CD4-positive, alpha-beta memory T cell (primary cell): ENCODE results near the gene CEP63. TPM values are rescaled to one million over a fixed set of nuclear protein-coding genes. Genes with fewer than 3 reads are reported as not detected.

ENCODE experiments used
- CTCF ChIA-PET: fragments of 350-600 bp; sonication (Branson Sonifier 250); formaldehyde crosslinking; loops from one replicate; lab custom pipeline; 2021; ENCODE audit warnings: inconsistent platforms; ENCODE audit not compliant: partially characterized antibody; lab: Charles Lee
- POLR2A ChIA-PET: fragments of 350-600 bp; sonication (Branson Sonifier 250); formaldehyde crosslinking; loops from one replicate; lab custom pipeline; 2021; ENCODE audit not compliant: partially characterized antibody; lab: Charles Lee
- DNase-seq, 5 donors: peaks; one replicate each; pipeline versions ENCODE4 v3.0.0 to v3.0.0-alpha.2; 2020 to 2022; ENCODE audit warnings: mixed read lengths in 1 of 5
- H3K27ac ChIP-seq: one replicate; pipeline ENCODE4 v1.7.0; 2013; ENCODE audit warnings: low read depth, low read length
- H3K27me3 ChIP-seq: 2 replicates; pipeline ENCODE4 v1.7.0; 2013; ENCODE audit warnings: mild to moderate bottlenecking, low read length, moderate library complexity; ENCODE audit not compliant: insufficient read depth
- H3K36me3 ChIP-seq: 2 replicates; pipeline ENCODE4 v1.7.0; 2013; ENCODE audit warnings: mild to moderate bottlenecking, low read length, moderate library complexity; ENCODE audit not compliant: insufficient read depth
- H3K4me1 ChIP-seq: 2 replicates; pipeline ENCODE4 v1.7.0; 2013; ENCODE audit warnings: mild to moderate bottlenecking, low read length, moderate library complexity; ENCODE audit not compliant: insufficient read depth
- H3K4me3 ChIP-seq, 2 donors: one replicate each; pipeline ENCODE4 v1.7.0; 2013; ENCODE audit warnings: low read length in 2 of 2, mild to moderate bottlenecking in 1 of 2
- H3K9me3 ChIP-seq, 2 donors: one replicate each; pipeline ENCODE4 v1.7.0; 2013; ENCODE audit warnings: low read length in 2 of 2, control low read depth in 1 of 2; ENCODE audit not compliant: control insufficient read depth in 1 of 2
- H3K27ac Mint-ChIP-seq, 7 donors: one replicate each; pipeline ENCODE4 v1.8.0; 2020 to 2021; ENCODE audit warnings: mixed read lengths in 7 of 7, mild to moderate bottlenecking in 6 of 7, inconsistent platforms in 3 of 7, moderate library complexity in 3 of 7
- H3K27me3 Mint-ChIP-seq, 2 donors: one replicate each; pipeline ENCODE4 v1.8.0; 2020 to 2021; ENCODE audit warnings: mixed read lengths in 2 of 2
- H3K36me3 Mint-ChIP-seq, 2 donors: one replicate each; pipeline ENCODE4 v1.8.0; 2020 to 2021; ENCODE audit warnings: mixed read lengths in 2 of 2, inconsistent platforms in 1 of 2, mild to moderate bottlenecking in 1 of 2
- H3K4me1 Mint-ChIP-seq, 4 donors: one replicate each; pipeline ENCODE4 v1.8.0; 2020 to 2021; ENCODE audit warnings: mixed read lengths in 4 of 4, mild to moderate bottlenecking in 1 of 4
- H3K4me3 Mint-ChIP-seq, 8 donors: one replicate each; pipeline ENCODE4 v1.8.0; 2020 to 2021; ENCODE audit warnings: mixed read lengths in 8 of 8, mild to moderate bottlenecking in 7 of 8, moderate library complexity in 6 of 8, inconsistent platforms in 3 of 8
- H3K9me3 Mint-ChIP-seq, 8 donors: one replicate each; pipeline ENCODE4 v1.8.0; 2020 to 2021; ENCODE audit warnings: mixed read lengths in 8 of 8, mild to moderate bottlenecking in 5 of 8, inconsistent platforms in 3 of 8, moderate library complexity in 1 of 8
- intact Hi-C: fragments of 100-400 bp; cut with micrococcal nuclease; formaldehyde crosslinking; loops from one replicate; pipeline ENCODE4 v1.15.1; 2023
- polyA plus RNA-seq, 2 donors: library from polyadenylated mRNA; unstranded; fragments of 300-500 nt; fragmentation: Illumina TruSeq; gene quantifications; one replicate each; pipeline ENCODE4 v1.2.3, GENCODE V29; 2021
- total RNA-seq, 2 experiments: library from RNA; stranded (reverse); gene quantifications; one replicate each; pipeline ENCODE4 v1.2.3, GENCODE V29; 2021

Gene CEP63
- total and polyA plus RNA-seq, 4 experiments from 2014 or later: 12.8 to 40.1 (median 25.6) TPM

GRCh38 chr3:134623615-134624245 lies 137.9 kb downstream of the CEP63 start:
- Mint-ChIP-seq H3K36me3 (no peaks in the 10 kb centered on the region), H3K4me1 (peaks cover 0 to 1% (median 0%) of the 10 kb centered on the region in 4 donors), H3K4me3 (no peak overlapping the region), H3K27me3 (peaks cover 0 to 5% of the 10 kb centered on the region in 2 donors), H3K27ac (no peak overlapping the region), H3K9me3 (peaks cover 0 to 5% (median under 1%) of the 10 kb centered on the region in 8 donors)
- H3K27ac ChIP-seq: no peak overlapping the region
- DNase-seq: no peak
- CTCF ChIA-PET: no interaction called here
- H3K36me3 ChIP-seq: no peaks in the 10 kb centered on the region
- POLR2A ChIA-PET: no interaction called here
- intact Hi-C loops: no loop called here
- no peaks in the 10 kb centered on the region for H3K9me3 ChIP-seq
- no peaks in the 10 kb centered on the region for H3K27me3 ChIP-seq
- no peak overlapping the region for H3K4me3 ChIP-seq
- H3K4me1 ChIP-seq: no peaks in the 10 kb centered on the region

Other genes with a start within 250 kb of the CEP63 start
- 10 to 100 TPM; 44.7 to 47.9 TPM for gene RYK, start 235.2 kb upstream of the CEP63 start, total RNA-seq
- gene RYK, start 235.2 kb upstream of the CEP63 start, polyA plus RNA-seq: 1 to 10 TPM; 4.8 to 9.8 TPM
- under 1 TPM in 1 of 2 experiments, not detected in 1; 0.23 TPM for gene AMOTL2, start 111.6 kb upstream of the CEP63 start, total RNA-seq
- under 1 TPM in 1 of 2 donors, not detected in 1; 0.48 TPM for gene AMOTL2, start 111.6 kb upstream of the CEP63 start, polyA plus RNA-seq
- gene ANAPC13, start 72 bp upstream of the CEP63 start, total RNA-seq: 10 to 100 TPM; 40.9 to 41.1 TPM
- gene ANAPC13, start 72 bp upstream of the CEP63 start, polyA plus RNA-seq: 100 to 1,000 TPM in 1 of 2 donors, 10 to 100 TPM in 1; 87.6 to 146 TPM
- not detected for gene KY, start 165.0 kb downstream of the CEP63 start, total RNA-seq
- gene KY, start 165.0 kb downstream of the CEP63 start, polyA plus RNA-seq: not detected